ENCODE measurements around the gene ATP8A2. TPM values are rescaled to one million over a fixed set of nuclear protein-coding genes. Genes with fewer than 3 reads are reported as not detected.
"Not testable (repeated sequence)": the region's sequence is repeated elsewhere in the genome, so short reads cannot be mapped to it uniquely, and the experiment has no call there.

ATP8A2 gene
- polyA plus RNA-seq, 1 donor, result 2.1 TPM

GRCh38 chr13:25765266-25765665 is 393.5 kb downstream of the ATP8A2 start:
- DNase-seq (ENCODE audit: low read depth), result no peak

- no peak for DNase-seq (ENCODE audit: low read depth)
These were observed 394.8 kb downstream of the ATP8A2 start for GRCh38 chr13:25766576-25766975.

- DNase-seq (ENCODE audit: low read depth), result no peak
These were observed 395.2 kb downstream of the ATP8A2 start for GRCh38 chr13:25766991-25767390.

DNA sequence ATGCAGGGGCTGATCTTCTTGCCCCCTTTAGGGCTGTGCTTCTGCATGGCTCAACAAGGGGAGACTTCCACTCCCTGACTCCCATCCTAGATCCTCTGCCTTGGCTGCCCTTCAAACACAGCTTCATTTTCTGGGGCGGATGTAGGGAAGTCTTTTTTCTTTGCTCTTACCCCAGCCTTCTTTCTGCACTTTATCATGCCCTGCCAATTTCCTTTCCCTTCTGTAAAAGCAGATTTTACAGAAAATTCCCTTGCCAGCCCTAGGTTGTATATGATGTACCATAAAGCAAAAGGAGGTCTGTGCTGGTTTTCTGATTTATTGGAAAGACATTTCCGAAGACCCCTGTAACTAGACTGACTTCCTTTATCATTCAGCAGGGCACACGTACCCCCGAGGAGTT is 396.6 kb downstream of the ATP8A2 start:
- DNase-seq (ENCODE audit: low read depth), result no peak

DNA sequence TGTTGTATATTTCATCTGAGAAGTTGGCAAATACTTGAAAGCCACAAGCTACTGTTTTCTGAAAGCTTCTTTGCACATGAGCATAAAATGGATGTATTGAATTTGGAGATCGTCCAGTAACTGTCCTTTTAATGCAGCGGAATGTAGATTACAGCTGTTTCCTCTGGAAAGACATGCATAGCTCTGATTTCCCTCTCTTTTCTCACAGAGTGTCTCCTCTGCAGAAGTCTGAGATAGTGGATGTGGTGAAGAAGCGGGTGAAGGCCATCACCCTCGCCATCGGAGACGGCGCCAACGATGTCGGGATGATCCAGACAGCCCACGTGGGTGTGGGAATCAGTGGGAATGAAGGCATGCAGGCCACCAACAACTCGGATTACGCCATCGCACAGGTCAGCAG is 397.1 kb downstream of the ATP8A2 start:
- no peak for DNase-seq (ENCODE audit: low read depth)

GRCh38 chr13:25770601-25771000 is 398.8 kb downstream of the ATP8A2 start:
- DNase-seq (ENCODE audit: low read depth), result no peak

DNA sequence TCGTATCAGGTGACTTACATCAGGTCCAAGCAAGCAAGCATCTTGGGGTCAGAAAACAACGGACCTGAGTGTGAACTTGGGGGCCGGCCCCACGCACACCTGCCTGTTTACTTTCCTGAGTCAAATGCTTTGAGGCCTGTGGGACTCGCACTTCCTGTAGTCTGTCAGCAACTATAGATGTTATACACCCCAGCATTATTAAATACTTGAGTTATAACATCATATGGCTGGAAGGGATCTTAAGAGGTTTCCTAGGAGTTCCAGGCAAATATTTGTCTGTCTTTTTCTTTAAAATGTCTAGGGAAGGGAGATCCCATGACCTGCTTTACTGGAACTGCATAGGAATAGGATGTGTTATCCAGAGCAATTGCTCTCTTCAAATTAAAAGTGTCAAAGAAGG is 399.4 kb downstream of the ATP8A2 start:
- DNase-seq (ENCODE audit: low read depth), result peak; percentile 77

DNA sequence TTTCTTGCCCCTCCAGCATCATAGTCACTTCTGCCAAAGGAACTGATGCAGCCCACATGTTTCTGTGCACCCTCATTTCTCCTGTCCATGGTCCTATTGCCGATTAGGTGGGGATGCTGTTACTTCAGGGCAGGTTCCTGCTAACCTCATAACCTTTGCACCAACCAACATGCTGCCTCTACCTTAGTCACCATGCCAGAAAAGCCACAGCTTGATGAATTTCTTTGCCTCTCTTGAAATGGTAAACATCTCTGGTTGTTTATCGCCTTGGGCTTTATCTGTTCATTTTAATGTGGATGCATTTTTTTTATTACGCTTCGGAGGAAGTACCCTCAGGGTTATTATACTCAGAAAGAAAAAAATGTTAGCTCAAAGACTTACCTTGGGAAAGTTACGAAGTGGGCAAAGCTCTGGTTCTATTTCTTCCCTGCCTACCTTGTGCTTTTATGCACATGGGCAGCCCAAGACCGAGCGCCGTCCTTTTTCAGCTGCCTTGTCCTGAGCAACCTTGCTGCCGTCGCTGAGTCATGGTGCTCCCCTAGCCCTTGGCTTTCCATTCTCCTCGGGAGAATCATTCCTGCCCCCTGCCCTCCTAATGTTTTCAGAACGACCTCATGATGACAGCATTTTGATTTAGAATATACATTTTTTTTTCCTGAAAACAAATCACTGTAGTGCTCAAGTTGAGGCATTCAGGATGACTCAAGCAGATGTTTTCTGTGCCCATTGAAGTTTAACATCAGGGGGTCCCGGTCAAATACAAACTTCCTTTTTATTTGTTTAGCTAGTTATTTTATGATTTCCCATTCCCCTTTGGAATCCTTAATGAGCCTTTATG is 400.1 kb downstream of the ATP8A2 start:
- DNase-seq (ENCODE audit: low read depth), result no peak

- not testable (repeated sequence) for DNase-seq (ENCODE audit: low read depth)
These were observed 400.8 kb downstream of the ATP8A2 start for GRCh38 chr13:25772534-25772933.

DNA sequence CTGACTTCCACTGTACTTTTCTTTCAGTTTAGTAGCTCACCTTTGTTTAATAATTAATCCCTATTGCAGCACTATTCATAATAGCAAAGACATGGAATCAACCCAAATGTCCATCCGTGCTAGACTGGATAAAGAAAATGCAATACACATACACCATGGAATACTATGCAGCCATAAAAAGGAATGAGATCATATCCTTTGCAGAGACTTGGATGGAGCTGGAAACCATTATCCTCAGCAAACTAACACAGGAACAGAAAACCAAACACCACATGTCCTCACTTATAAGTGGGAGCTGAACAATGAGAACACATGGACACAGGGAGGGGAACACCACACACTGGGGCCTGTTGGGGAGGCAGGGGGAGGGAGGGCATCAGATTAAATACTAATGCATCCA is 402.3 kb downstream of the ATP8A2 start:
- DNase-seq (ENCODE audit: low read depth), result not testable (repeated sequence)

DNA sequence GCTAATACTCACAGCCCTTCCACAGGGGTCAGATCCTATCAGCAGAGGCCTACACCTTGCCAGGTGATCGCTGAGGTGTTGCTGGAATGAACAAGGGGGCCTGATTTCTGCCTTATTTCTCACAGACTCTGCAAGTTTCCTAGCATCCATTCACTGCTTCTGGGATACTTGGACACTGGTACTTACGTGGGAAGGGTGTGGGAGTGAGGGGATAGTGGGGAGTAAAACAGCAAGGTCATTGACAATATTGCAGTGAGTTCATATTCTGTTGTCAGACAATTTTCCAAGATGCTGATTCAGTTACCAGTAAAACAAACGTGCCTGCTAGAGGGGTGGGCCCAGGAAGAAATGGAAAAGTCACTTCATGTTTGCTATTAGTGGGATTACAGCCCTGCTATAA is 403.5 kb downstream of the ATP8A2 start:
- no peak for DNase-seq (ENCODE audit: low read depth)

DNA sequence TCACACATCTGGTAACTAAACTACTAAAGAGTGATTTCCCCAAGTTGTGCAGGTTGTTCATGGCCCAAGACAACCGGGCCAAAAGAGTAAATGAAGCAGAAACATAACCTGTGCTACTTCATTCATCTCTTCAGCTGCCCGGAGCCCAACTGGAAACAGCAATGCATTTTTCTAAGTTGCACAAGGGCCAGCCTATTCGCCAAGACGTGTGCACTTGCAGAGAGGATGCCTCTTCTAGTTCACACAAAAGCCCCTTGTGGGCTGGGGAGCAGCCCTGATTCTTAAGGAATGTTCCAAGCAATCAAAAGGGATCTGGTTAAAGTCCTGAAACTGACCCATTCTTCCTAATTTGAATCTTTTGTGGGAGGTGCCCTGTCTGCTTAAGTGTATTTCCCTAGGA is 404.2 kb downstream of the ATP8A2 start:
- no peak for DNase-seq (ENCODE audit: low read depth)

- no peak for DNase-seq (ENCODE audit: low read depth)
These were observed 404.9 kb downstream of the ATP8A2 start for GRCh38 chr13:25776722-25777121.

- no peak for DNase-seq (ENCODE audit: low read depth)
These were observed 405.7 kb downstream of the ATP8A2 start for GRCh38 chr13:25777509-25777908.

GRCh38 chr13:25778365-25778764 is 406.6 kb downstream of the ATP8A2 start:
- DNase-seq (ENCODE audit: low read depth), result no peak

DNA sequence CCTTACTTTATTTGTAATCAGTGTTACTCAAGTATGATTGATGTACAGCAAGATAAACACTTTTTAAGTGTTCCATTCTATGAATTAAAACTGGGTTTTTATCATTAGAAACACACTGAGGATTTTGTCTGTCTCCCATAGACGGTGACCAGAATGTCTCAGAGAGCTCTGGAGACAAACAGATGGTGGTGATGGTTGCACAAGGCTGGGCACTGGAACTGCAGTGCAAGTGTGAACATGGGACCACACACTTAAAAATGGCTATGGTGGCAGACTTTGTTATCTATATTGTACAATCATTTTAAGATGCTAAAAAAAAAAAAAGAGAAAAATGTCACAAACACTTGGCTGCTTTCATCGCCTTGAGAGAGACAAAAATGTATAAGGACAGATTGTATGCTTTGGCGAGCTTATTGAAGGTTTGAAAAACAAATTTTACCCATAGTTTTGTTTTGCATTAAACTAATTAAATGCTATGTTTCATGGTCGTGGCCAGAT is 407.1 kb downstream of the ATP8A2 start:
- no peak for DNase-seq (ENCODE audit: low read depth)

DNA sequence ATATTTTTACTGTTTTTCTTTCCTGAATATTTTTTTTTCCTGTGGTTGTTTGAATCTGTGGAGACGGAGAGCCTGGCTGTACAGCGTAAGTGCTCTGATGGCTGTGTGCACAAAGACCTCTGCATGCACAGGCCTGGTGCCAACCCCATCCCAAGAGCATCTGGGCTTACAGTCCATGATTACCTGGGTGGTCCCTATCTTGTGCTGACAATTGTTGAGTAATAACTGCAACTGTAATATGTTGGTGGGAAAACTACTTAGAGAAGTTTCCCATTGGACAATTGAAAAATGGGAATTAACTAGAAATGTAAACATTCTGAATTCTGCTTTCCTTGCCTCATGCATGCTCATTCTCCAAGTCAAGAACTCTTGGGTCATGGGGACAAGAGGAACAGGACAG is 411.3 kb downstream of the ATP8A2 start:
- DNase-seq (ENCODE audit: low read depth), result no peak

GRCh38 chr13:25783601-25784024 is 411.8 kb downstream of the ATP8A2 start:
- DNase-seq (ENCODE audit: low read depth), result no peak

DNA sequence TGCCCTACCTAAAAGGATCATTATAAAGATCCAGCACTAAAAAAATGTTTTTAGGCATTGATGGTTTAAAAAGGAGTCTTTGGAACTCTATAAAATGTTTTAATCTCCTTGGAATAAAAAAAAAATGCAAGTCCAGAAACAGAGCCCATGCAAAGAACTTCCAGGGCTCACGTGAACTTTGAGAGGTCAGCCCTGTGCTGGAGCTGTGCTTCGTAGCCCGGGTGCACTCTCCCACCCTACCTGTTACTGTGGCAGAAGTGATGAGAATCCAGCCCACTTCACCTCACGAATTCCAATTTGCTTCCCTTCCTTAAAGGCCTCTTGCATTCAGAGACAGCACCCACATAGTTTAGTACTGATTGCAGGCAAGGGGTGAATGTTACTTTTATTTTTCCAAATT is 412.3 kb downstream of the ATP8A2 start:
- DNase-seq (ENCODE audit: low read depth), result no peak

DNA sequence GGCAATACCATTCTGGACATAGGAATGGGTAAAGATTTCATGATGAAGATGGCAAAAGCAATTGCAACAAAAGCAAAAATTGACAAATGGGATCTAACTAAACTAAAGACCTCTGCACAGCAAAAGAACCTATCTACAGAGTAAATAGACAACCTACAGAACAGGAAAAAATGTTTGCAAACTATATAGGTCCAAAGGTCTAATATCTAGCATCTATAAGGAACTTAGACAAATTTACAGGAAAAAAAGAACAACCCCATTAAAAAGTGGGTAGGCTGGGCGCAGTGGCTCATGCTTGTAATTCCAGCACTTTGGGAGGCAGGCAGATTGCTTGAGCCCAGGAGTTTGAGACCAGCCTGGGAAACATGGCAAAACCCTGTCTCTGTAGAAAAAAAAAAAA is 418.4 kb downstream of the ATP8A2 start:
- DNase-seq (ENCODE audit: low read depth), result not testable (repeated sequence)

GRCh38 chr13:25795277-25795676 is 423.5 kb downstream of the ATP8A2 start:
- DNase-seq (ENCODE audit: low read depth), result no peak

DNA sequence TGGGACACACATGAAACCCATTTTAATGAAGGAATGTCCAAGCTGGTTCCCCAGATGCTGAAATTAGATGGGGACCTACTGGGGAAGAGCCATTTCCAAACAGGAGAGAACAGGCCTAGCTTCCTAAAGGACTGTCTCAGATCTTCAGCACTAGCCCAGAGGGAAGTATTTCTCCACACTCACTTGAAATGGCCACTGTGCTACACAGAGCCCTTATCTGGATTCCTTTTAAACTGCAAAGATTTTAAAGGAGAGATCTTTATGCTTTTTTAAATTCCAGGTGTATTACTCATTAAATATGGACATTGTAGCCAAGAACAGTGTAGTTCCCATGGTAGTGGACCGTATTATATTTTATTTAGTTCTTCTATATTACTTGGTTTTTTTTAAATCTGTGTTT is 424.7 kb downstream of the ATP8A2 start:
- no peak for DNase-seq (ENCODE audit: low read depth)

- DNase-seq (ENCODE audit: low read depth), result no peak
These were observed 427.2 kb downstream of the ATP8A2 start for GRCh38 chr13:25798998-25799397.

GRCh38 chr13:25800523-25800922 is 428.7 kb downstream of the ATP8A2 start:
- peak; percentile 36 for DNase-seq (ENCODE audit: low read depth)

All from forelimb muscle (tissue), 1 donor.